Thyroid gland (tissue), 4 donors: ENCODE measurements around the gene CRY2. TPM values are rescaled to one million over a fixed set of nuclear protein-coding genes. Genes with fewer than 3 reads are reported as not detected.

Experiments
- DNase-seq, 2 donors: peaks; one replicate each; pipeline ENCODE4 v3.0.0-alpha.2; 2019
- H3K27ac ChIP-seq, 3 donors: fragments of 200-600 bp; sonication (generic); 1 replicate in 2 of 3; 2 replicates in 1 of 3; pipeline ENCODE4 v1.5.1; 2016 to 2019; ENCODE audit warnings: mild to moderate bottlenecking in 1 of 3, moderate library complexity in 1 of 3
- H3K27me3 ChIP-seq: fragments of 200-600 bp; sonication (generic); one replicate; pipeline ENCODE4 v1.5.1; 2019
- H3K36me3 ChIP-seq, 2 donors: fragments of 200-600 bp; sonication (generic); one replicate each; pipeline ENCODE4 v1.5.1; 2016 to 2019
- H3K4me1 ChIP-seq, 2 donors: fragments of 200-600 bp; sonication (generic); one replicate each; pipeline ENCODE4 v1.5.1; 2017 to 2019
- H3K4me3 ChIP-seq, 3 donors: fragments of 200-600 bp; sonication (generic); replicated peaks in 1 of 3; 1 replicate in 2 of 3; 2 replicates in 1 of 3; pipeline ENCODE4 v1.5.1; 2016; ENCODE audit warnings: mild to moderate bottlenecking in 1 of 3
- H3K9me3 ChIP-seq: fragments of 200-600 bp; sonication (generic); one replicate; pipeline ENCODE4 v1.5.1; 2017
- CTCF ChIP-seq, 6 experiments: fragments of 200-600 bp in 3 of 6; fragments of 450-650 bp in 3 of 6; sonication (generic) in 3 of 6; IDR thresholded peaks; one replicate each; pipeline ENCODE4 v1.5.1; 2016 to 2019; ENCODE audit warnings: antibody characterized with exemption in 6 of 6, mild to moderate bottlenecking in 2 of 6, inconsistent platforms in 1 of 6, moderate library complexity in 1 of 6
- POLR2A ChIP-seq, 2 donors: fragments of 450-650 bp; IDR thresholded peaks; one replicate each; pipeline ENCODE4 v1.6.1; 2017; ENCODE audit warnings: antibody characterized with exemption in 2 of 2, mild to moderate bottlenecking in 2 of 2, moderate library complexity in 1 of 2
- WGBS, 2 donors: methylation state at CpG; one replicate each; pipeline ENCODE4 v1.1.5; 2017; 5-methylcytosine and 5-hydroxymethylcytosine counted together
- intact Hi-C: fragments of 100-400 bp; cut with DNase I; formaldehyde crosslinking; loops from one replicate; pipeline ENCODE4 v1.15.1; 2023
- total RNA-seq, 4 donors: library from RNA; depleted of rRNA; stranded (reverse); fragments of >200 nt; gene quantifications; one replicate each; pipeline ENCODE4 v1.2.3, GENCODE V29; 2016

CRY2 gene
- total RNA-seq, 4 donors from 2014 or later, result 49.5 to 117 (median 57.8) TPM

- no peak overlapping the region for H3K4me3 ChIP-seq
- no peak for TF ChIP-seq CTCF (IDR thresholded peaks at IDR 0.05)
- no peak for TF ChIP-seq POLR2A (IDR thresholded peaks at IDR 0.05)
- H3K4me1 ChIP-seq, result peaks cover 25 to 31% of the 10 kb centered on the region in 2 donors
- no peak overlapping the region for H3K27ac ChIP-seq
- WGBS, 2 donors, result 79 to 85% methylated on average over 11 of the region's 11 CpGs
- intact Hi-C loops, result loop anchor here (10.0 kb wide), 1 partner anchor 105 kb away; the partner anchor contains the start of gene PEX16
- peaks cover 12 to 17% of the 10 kb centered on the region in 2 donors for H3K36me3 ChIP-seq
- no peak for DNase-seq
- H3K27me3 ChIP-seq, result no peaks in the 10 kb centered on the region
- no peaks in the 10 kb centered on the region for H3K9me3 ChIP-seq
Measured at GRCh38 chr11:45809456-45810395, 37.5 kb upstream of the CRY2 start.

DNA sequence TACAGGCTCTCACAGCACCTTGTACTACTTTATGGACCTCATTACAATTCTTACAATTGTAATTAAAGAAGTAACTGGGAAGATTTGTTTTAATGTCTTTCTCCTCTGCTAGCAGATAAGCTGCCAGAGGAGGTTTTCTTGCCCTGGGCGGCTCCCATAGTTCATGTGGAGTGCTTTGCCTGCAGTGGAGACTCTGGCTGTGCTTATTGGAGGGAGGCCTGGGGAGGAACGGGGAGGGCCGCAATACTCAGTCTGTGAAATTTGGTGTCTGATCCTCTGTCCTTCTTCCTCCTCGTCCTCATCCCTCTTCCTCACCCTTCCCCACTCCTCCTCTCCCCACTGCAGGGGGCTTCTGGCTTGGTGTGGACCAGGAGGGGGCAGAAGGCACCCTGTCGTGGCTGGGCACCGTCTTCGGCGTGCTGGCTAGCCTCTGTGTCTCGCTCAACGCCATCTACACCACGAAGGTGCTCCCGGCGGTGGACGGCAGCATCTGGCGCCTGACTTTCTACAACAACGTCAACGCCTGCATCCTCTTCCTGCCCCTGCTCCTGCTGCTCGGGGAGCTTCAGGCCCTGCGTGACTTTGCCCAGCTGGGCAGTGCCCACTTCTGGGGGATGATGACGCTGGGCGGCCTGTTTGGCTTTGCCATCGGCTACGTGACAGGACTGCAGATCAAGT lies 36.7 kb upstream of the CRY2 start:
- Histone ChIP-seq H3K4me3 (no peak overlapping the region), H3K36me3 (peaks cover 12 to 17% of the 10 kb centered on the region in 2 donors), H3K4me1 (peaks cover 22 to 30% of the 10 kb centered on the region in 2 donors), H3K9me3 (no peaks in the 10 kb centered on the region), H3K27ac (no peak overlapping the region), H3K27me3 (no peaks in the 10 kb centered on the region)
- 91 to 96% methylated on average over 23 of the region's 23 CpGs for WGBS, 2 donors
- TF ChIP-seq POLR2A (IDR thresholded peaks at IDR 0.05) (no peak), CTCF (IDR thresholded peaks at IDR 0.05) (no peak)
- intact Hi-C loops, result no loop called here
- DNase-seq, result no peak

DNA sequence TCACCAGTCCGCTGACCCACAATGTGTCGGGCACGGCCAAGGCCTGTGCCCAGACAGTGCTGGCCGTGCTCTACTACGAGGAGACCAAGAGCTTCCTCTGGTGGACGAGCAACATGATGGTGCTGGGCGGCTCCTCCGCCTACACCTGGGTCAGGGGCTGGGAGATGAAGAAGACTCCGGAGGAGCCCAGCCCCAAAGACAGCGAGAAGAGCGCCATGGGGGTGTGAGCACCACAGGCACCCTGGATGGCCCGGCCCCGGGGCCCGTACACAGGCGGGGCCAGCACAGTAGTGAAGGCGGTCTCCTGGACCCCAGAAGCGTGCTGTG lies 36.2 kb upstream of the CRY2 start:
- peaks cover 12 to 17% of the 10 kb centered on the region in 2 donors for H3K36me3 ChIP-seq
- 89 to 92% methylated on average over 12 to 17 of the region's 17 CpGs for WGBS, 2 donors
- intact Hi-C loops, result no loop called here
- no peak overlapping the region for H3K27ac ChIP-seq
- H3K4me3 ChIP-seq, result no peak overlapping the region
- DNase-seq, result no peak
- peaks cover 17 to 25% of the 10 kb centered on the region in 2 donors for H3K4me1 ChIP-seq
- no peak for TF ChIP-seq CTCF (IDR thresholded peaks at IDR 0.05)
- TF ChIP-seq POLR2A (IDR thresholded peaks at IDR 0.05), result no peak
- H3K9me3 ChIP-seq, result no peaks in the 10 kb centered on the region
- no peaks in the 10 kb centered on the region for H3K27me3 ChIP-seq

- no peaks in the 10 kb centered on the region for H3K27me3 ChIP-seq
- no peaks in the 10 kb centered on the region for H3K9me3 ChIP-seq
- H3K27ac ChIP-seq, result no peak overlapping the region
- 86 to 88% methylated on average over 4 to 8 of the region's 8 CpGs for WGBS, 2 donors
- no peak for DNase-seq
- peaks cover 11 to 18% of the 10 kb centered on the region in 2 donors for H3K4me1 ChIP-seq
- H3K36me3 ChIP-seq, result peaks cover 12 to 17% of the 10 kb centered on the region in 2 donors
- TF ChIP-seq CTCF (IDR thresholded peaks at IDR 0.05) (no peak), POLR2A (IDR thresholded peaks at IDR 0.05) (no peak)
- H3K4me3 ChIP-seq, result no peak overlapping the region
- intact Hi-C loops, result no loop called here
Measured at GRCh38 chr11:45811571-45812290, 35.5 kb upstream of the CRY2 start.
